CD4-positive, alpha-beta memory T cell (primary cell): ENCODE results near the gene HOMEZ. TPM values are rescaled to one million over a fixed set of nuclear protein-coding genes. Genes with fewer than 3 reads are reported as not detected.
"Not testable (repeated sequence)": the region's sequence is repeated elsewhere in the genome, so short reads cannot be mapped to it uniquely, and the experiment has no call there.

Experiments used
- CTCF ChIA-PET: fragments of 350-600 bp; sonication (Branson Sonifier 250); formaldehyde crosslinking; loops from one replicate; lab custom pipeline; 2021; ENCODE audit warnings: inconsistent platforms; ENCODE audit not compliant: partially characterized antibody; lab: Charles Lee
- POLR2A ChIA-PET: fragments of 350-600 bp; sonication (Branson Sonifier 250); formaldehyde crosslinking; loops from one replicate; lab custom pipeline; 2021; ENCODE audit not compliant: partially characterized antibody; lab: Charles Lee
- DNase-seq, 5 donors: peaks; one replicate each; pipeline versions ENCODE4 v3.0.0 to v3.0.0-alpha.2; 2020 to 2022; ENCODE audit warnings: mixed read lengths in 1 of 5
- H3K27ac ChIP-seq: one replicate; pipeline ENCODE4 v1.7.0; 2013; ENCODE audit warnings: low read depth, low read length
- H3K27me3 ChIP-seq: 2 replicates; pipeline ENCODE4 v1.7.0; 2013; ENCODE audit warnings: mild to moderate bottlenecking, low read length, moderate library complexity; ENCODE audit not compliant: insufficient read depth
- H3K36me3 ChIP-seq: 2 replicates; pipeline ENCODE4 v1.7.0; 2013; ENCODE audit warnings: mild to moderate bottlenecking, low read length, moderate library complexity; ENCODE audit not compliant: insufficient read depth
- H3K4me1 ChIP-seq: 2 replicates; pipeline ENCODE4 v1.7.0; 2013; ENCODE audit warnings: mild to moderate bottlenecking, low read length, moderate library complexity; ENCODE audit not compliant: insufficient read depth
- H3K4me3 ChIP-seq, 2 donors: one replicate each; pipeline ENCODE4 v1.7.0; 2013; ENCODE audit warnings: low read length in 2 of 2, mild to moderate bottlenecking in 1 of 2
- H3K9me3 ChIP-seq, 2 donors: one replicate each; pipeline ENCODE4 v1.7.0; 2013; ENCODE audit warnings: low read length in 2 of 2, control low read depth in 1 of 2; ENCODE audit not compliant: control insufficient read depth in 1 of 2
- H3K27ac Mint-ChIP-seq, 7 donors: one replicate each; pipeline ENCODE4 v1.8.0; 2020 to 2021; ENCODE audit warnings: mixed read lengths in 7 of 7, mild to moderate bottlenecking in 6 of 7, inconsistent platforms in 3 of 7, moderate library complexity in 3 of 7
- H3K27me3 Mint-ChIP-seq, 2 donors: one replicate each; pipeline ENCODE4 v1.8.0; 2020 to 2021; ENCODE audit warnings: mixed read lengths in 2 of 2
- H3K36me3 Mint-ChIP-seq, 2 donors: one replicate each; pipeline ENCODE4 v1.8.0; 2020 to 2021; ENCODE audit warnings: mixed read lengths in 2 of 2, inconsistent platforms in 1 of 2, mild to moderate bottlenecking in 1 of 2
- H3K4me1 Mint-ChIP-seq, 4 donors: one replicate each; pipeline ENCODE4 v1.8.0; 2020 to 2021; ENCODE audit warnings: mixed read lengths in 4 of 4, mild to moderate bottlenecking in 1 of 4
- H3K4me3 Mint-ChIP-seq, 8 donors: one replicate each; pipeline ENCODE4 v1.8.0; 2020 to 2021; ENCODE audit warnings: mixed read lengths in 8 of 8, mild to moderate bottlenecking in 7 of 8, moderate library complexity in 6 of 8, inconsistent platforms in 3 of 8
- H3K9me3 Mint-ChIP-seq, 8 donors: one replicate each; pipeline ENCODE4 v1.8.0; 2020 to 2021; ENCODE audit warnings: mixed read lengths in 8 of 8, mild to moderate bottlenecking in 5 of 8, inconsistent platforms in 3 of 8, moderate library complexity in 1 of 8
- intact Hi-C: fragments of 100-400 bp; cut with micrococcal nuclease; formaldehyde crosslinking; loops from one replicate; pipeline ENCODE4 v1.15.1; 2023
- polyA plus RNA-seq, 2 donors: library from polyadenylated mRNA; unstranded; fragments of 300-500 nt; fragmentation: Illumina TruSeq; gene quantifications; one replicate each; pipeline ENCODE4 v1.2.3, GENCODE V29; 2021
- total RNA-seq, 2 experiments: library from RNA; stranded (reverse); gene quantifications; one replicate each; pipeline ENCODE4 v1.2.3, GENCODE V29; 2021

HOMEZ gene
- total and polyA plus RNA-seq, 4 experiments from 2014 or later = 1.5 to 21.7 (median 13.4) TPM

DNA sequence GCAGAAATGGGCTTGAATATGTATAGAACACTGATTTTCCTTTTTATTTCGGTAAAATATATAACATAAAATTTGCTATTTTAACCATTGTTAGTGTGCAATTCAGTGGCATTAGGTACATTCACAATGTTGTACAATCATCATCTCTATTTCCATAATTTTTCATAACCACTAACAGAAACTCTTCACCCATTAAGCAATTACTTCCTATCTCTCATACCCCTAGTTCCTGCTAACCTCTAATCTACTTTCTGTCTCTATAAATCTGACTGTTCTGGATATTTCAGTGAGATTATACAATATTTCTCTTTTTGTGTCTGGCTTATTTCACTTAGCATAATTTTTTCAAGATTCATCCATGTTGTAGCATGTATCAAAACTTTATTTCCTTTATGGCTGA lies 57.1 kb downstream of the HOMEZ start:
- Histone ChIP-seq H3K4me3 (no peak overlapping the region), H3K27ac (no peak overlapping the region), H3K36me3 (no peaks in the 10 kb centered on the region), H3K4me1 (no peaks in the 10 kb centered on the region), H3K27me3 (no peaks in the 10 kb centered on the region), H3K9me3 (no peaks in the 10 kb centered on the region)
- peaks cover 4 to 10% of the 10 kb centered on the region in 2 donors for H3K27me3 Mint-ChIP-seq
- no peak overlapping the region for H3K27ac Mint-ChIP-seq
- CTCF ChIA-PET = no interaction called here
- DNase-seq = no peak
- peaks cover 0 to 19% (median 4%) of the 10 kb centered on the region in 8 donors for H3K9me3 Mint-ChIP-seq
- H3K4me3 Mint-ChIP-seq = no peak overlapping the region
- POLR2A ChIA-PET = no interaction called here
- H3K4me1 Mint-ChIP-seq = no peaks in the 10 kb centered on the region
- no peaks in the 10 kb centered on the region for H3K36me3 Mint-ChIP-seq
- intact Hi-C loops = no loop called here

DNA sequence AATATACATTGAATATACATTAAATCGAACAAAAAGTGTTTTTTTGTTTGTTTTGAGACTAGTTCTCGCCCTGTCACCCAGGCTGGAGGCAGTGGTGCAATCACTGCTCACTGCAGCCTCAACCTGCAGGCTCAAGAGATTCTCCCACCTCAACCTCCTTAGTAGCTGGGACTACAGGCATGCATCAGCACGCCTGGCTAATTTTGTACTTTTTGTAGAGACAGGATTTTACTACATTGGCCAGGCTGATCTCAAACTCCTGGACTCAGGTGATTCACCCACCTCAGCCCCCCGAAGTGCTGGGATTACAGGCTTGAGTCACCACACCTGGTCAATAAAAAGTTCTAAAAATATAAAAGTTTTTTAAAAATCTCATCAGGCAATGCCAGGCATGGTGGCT lies 58.4 kb downstream of the HOMEZ start:
- Mint-ChIP-seq H3K4me3 (no peak overlapping the region), H3K27me3 (peaks cover 6 to 13% of the 10 kb centered on the region in 2 donors), H3K9me3 (peaks cover 0 to 16% (median 4%) of the 10 kb centered on the region in 8 donors), H3K36me3 (no peaks in the 10 kb centered on the region), H3K4me1 (no peaks in the 10 kb centered on the region), H3K27ac (no peak overlapping the region)
- no peaks in the 10 kb centered on the region for H3K9me3 ChIP-seq
- ChIA-PET POLR2A (no interaction called here), CTCF (no interaction called here)
- H3K4me3 ChIP-seq = no peak overlapping the region
- intact Hi-C loops = no loop called here
- H3K27me3 ChIP-seq = no peaks in the 10 kb centered on the region
- DNase-seq = no peak
- no peaks in the 10 kb centered on the region for H3K4me1 ChIP-seq
- H3K36me3 ChIP-seq = no peaks in the 10 kb centered on the region
- H3K27ac ChIP-seq = no peak overlapping the region

DNA sequence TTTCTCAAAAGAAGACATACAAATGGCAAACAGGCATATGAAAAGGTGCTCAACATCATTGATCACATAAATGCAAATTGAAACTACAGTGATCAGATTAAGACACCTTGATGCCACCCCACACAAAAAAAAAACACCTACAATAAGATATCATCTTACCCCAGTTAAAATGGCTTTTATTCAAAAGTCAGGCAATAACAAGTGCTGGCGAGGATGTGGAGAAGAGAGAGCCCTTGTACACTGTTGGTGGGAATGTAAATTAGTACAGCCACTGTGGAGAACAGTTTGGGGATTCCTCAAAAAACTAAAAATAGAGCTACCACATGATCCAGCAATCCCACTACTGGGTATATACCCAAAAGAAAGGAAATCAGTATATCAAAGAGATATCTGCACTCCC lies 61.0 kb downstream of the HOMEZ start:
- H3K4me3 Mint-ChIP-seq, H3K36me3 ChIP-seq, H3K4me1 ChIP-seq, H3K27ac ChIP-seq, H3K27me3 ChIP-seq, H3K4me3 ChIP-seq, CTCF ChIA-PET, H3K9me3 ChIP-seq, intact Hi-C loops, H3K4me1 Mint-ChIP-seq, H3K36me3 Mint-ChIP-seq, H3K27ac Mint-ChIP-seq, POLR2A ChIA-PET, DNase-seq: not testable (repeated sequence)
- Mint-ChIP-seq H3K27me3 (peaks cover 12 to 13% of the 10 kb centered on the region in 2 donors), H3K9me3 (peaks cover 0 to 16% (median 4%) of the 10 kb centered on the region in 8 donors)

Other genes starting within 250 kb of the HOMEZ start
- gene PSMB11, start 243.9 kb downstream of the HOMEZ start, total RNA-seq = not detected
- not detected for gene PSMB11, start 243.9 kb downstream of the HOMEZ start, polyA plus RNA-seq
- gene CDH24, start 228.6 kb downstream of the HOMEZ start, total RNA-seq = 1 to 10 TPM; 1.3 to 1.6 TPM
- under 1 TPM; 0.15 to 0.53 TPM for gene CDH24, start 228.6 kb downstream of the HOMEZ start, polyA plus RNA-seq
- 100 to 1,000 TPM; 317 to 327 TPM for gene ACIN1, start 191.0 kb downstream of the HOMEZ start, total RNA-seq
- gene ACIN1, start 191.0 kb downstream of the HOMEZ start, polyA plus RNA-seq = 10 to 100 TPM in 1 of 2 donors, 1 to 10 TPM in 1; 1.2 to 20.5 TPM
- 10 to 100 TPM; 49.7 to 54.0 TPM for gene C14orf119, start 190.6 kb downstream of the HOMEZ start, total RNA-seq
- 100 to 1,000 TPM in 1 of 2 donors, 10 to 100 TPM in 1; 80.1 to 147 TPM for gene C14orf119, start 190.6 kb downstream of the HOMEZ start, polyA plus RNA-seq
- not detected for gene CIROP, start 181.1 kb downstream of the HOMEZ start, total RNA-seq
- gene CIROP, start 181.1 kb downstream of the HOMEZ start, polyA plus RNA-seq = not detected
- under 1 TPM; 0.69 to 0.84 TPM for gene CEBPE, start 166.9 kb downstream of the HOMEZ start, total RNA-seq
- under 1 TPM; 0.16 to 0.35 TPM for gene CEBPE, start 166.9 kb downstream of the HOMEZ start, polyA plus RNA-seq
- 1 to 10 TPM; 2.4 to 4.1 TPM for gene SLC7A8, start 102.5 kb downstream of the HOMEZ start, total RNA-seq
- under 1 TPM; 0.56 to 0.62 TPM for gene SLC7A8, start 102.5 kb downstream of the HOMEZ start, polyA plus RNA-seq
- gene RNF212B, start 48.2 kb downstream of the HOMEZ start, total RNA-seq = not detected
- not detected for gene RNF212B, start 48.2 kb downstream of the HOMEZ start, polyA plus RNA-seq
- 10 to 100 TPM; 82.3 to 87.3 TPM for gene PPP1R3E, start 16.7 kb upstream of the HOMEZ start, total RNA-seq
- gene PPP1R3E, start 16.7 kb upstream of the HOMEZ start, polyA plus RNA-seq = 1 to 10 TPM; 1.3 to 2.9 TPM
- 1 to 10 TPM; 2.0 to 3.6 TPM for gene BCL2L2, start 20.7 kb upstream of the HOMEZ start, total RNA-seq
- not detected for gene BCL2L2, start 20.7 kb upstream of the HOMEZ start, polyA plus RNA-seq
- 100 to 1,000 TPM; 194 to 196 TPM for gene PABPN1, start 35.3 kb upstream of the HOMEZ start, total RNA-seq
- 100 to 1,000 TPM in 1 of 2 donors, 10 to 100 TPM in 1; 91.7 to 125 TPM for gene PABPN1, start 35.3 kb upstream of the HOMEZ start, polyA plus RNA-seq
- gene SLC22A17, start 66.8 kb upstream of the HOMEZ start, total RNA-seq = 10 to 100 TPM; 19.8 to 21.1 TPM
- 1 to 10 TPM; 2.9 to 3.9 TPM for gene SLC22A17, start 66.8 kb upstream of the HOMEZ start, polyA plus RNA-seq
- gene EFS, start 79.0 kb upstream of the HOMEZ start, total RNA-seq = not detected
- not detected for gene EFS, start 79.0 kb upstream of the HOMEZ start, polyA plus RNA-seq
- gene IL25, start 86.7 kb upstream of the HOMEZ start, total RNA-seq = not detected
- not detected for gene IL25, start 86.7 kb upstream of the HOMEZ start, polyA plus RNA-seq
- not detected for gene CMTM5, start 90.9 kb upstream of the HOMEZ start, total RNA-seq
- gene CMTM5, start 90.9 kb upstream of the HOMEZ start, polyA plus RNA-seq = not detected
- gene MYH6, start 122.1 kb upstream of the HOMEZ start, total RNA-seq = not detected
- gene MYH6, start 122.1 kb upstream of the HOMEZ start, polyA plus RNA-seq = not detected
- gene MYH7, start 149.5 kb upstream of the HOMEZ start, total RNA-seq = not detected
- gene MYH7, start 149.5 kb upstream of the HOMEZ start, polyA plus RNA-seq = not detected
- gene NGDN, start 183.6 kb upstream of the HOMEZ start, total RNA-seq = 10 to 100 TPM; 60.7 to 63.5 TPM
- gene NGDN, start 183.6 kb upstream of the HOMEZ start, polyA plus RNA-seq = 10 to 100 TPM; 61.0 to 95.1 TPM